ENCODE measurements around the gene CACNA1A.
"Not testable (repeated sequence)": the region's sequence is repeated elsewhere in the genome, so short reads cannot be mapped to it uniquely, and the experiment has no call there.

Gene CACNA1A

DNA sequence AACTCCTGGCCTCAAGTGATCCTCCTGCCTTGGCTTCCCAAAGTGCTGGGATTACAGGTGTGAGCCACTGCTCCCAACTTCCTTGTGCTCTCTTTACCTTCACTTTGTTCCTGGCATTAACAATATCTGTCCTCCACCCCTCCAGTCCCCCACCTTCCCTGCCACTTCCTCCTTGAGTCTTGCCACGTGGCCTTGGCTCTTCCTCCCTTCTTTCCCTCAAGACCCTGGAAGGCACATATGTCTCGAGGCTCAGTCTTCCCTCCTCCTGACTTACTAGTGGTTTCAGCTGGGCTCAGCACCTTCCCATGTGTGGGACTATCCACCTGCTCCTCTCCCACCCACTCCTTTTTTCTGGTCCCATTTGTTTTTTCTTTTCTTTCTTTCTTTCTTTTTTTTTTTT lies 285.4 kb downstream of the CACNA1A start:
- DNase-seq: no peak

DNA sequence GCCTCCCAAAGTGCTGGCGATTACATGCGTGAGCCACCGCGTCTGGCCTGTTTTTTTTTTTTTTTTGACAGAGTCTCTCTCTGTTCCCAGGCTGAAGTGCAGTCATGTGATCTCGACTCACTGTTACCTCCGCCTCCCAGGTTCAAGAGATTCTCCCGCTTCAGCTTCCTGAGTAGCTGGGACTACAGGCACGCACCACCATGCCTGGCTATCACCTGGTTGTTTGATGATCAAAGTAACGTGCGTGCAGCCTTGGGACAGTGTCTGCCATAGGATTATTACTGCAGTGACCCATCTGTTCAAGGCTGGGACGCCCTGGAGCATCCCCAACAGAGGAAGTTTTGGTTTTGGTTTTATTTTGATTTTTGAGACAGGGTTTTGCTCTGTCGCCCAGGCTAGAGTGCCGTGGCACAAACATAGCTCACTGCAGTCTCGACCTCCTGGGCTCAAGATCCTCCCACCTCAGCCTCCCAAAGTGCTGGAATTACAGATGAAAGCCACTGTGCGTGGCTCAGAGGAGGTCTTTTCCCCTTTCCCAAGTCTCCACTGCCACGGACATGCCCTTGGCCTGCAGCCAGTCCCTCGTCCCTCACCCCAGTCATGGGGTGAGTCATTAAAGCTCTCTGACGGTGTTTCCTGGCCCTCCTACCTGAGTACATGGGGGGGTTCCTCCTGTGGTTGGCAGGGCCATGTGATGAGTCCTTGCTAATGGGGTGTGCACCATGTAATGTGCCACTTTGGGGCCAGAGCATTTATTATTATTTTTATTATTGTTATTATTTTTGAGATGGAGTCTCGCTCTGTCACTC lies 290.5 kb downstream of the CACNA1A start:
- no peak for DNase-seq

GRCh38 chr19:13214036-13214730 lies 292.1 kb downstream of the CACNA1A start:
- no peak for DNase-seq

- DNase-seq: peak; percentile 64
Measured at GRCh38 chr19:13212759-13213330, 293.4 kb downstream of the CACNA1A start.

GRCh38 chr19:13211426-13212308 lies 294.6 kb downstream of the CACNA1A start:
- no peak for DNase-seq

DNA sequence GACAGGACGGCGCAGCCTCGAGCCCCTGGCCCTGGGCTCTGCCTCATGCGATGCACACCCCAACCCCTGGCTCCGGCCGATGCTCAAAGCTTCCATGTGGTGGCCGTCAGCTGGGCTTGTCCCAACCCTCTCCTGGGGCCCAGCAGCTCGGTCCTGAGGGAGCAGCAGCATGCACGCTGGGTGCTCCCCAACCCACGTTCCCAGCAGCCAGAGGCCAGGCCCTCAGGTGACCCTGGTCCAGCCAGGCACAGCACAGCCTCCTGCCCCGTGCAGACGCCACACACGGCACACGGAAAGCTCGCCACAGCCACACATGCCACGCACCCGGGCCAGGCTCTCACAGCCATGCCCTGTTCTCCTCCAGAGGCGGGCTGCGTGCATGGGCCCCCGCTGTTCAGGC lies 295.3 kb downstream of the CACNA1A start:
- DNase-seq: no peak

GRCh38 chr19:13210339-13210775 lies 295.9 kb downstream of the CACNA1A start:
- no peak for DNase-seq

- DNase-seq: no peak
Measured at GRCh38 chr19:13209484-13210338, 296.6 kb downstream of the CACNA1A start.

DNA sequence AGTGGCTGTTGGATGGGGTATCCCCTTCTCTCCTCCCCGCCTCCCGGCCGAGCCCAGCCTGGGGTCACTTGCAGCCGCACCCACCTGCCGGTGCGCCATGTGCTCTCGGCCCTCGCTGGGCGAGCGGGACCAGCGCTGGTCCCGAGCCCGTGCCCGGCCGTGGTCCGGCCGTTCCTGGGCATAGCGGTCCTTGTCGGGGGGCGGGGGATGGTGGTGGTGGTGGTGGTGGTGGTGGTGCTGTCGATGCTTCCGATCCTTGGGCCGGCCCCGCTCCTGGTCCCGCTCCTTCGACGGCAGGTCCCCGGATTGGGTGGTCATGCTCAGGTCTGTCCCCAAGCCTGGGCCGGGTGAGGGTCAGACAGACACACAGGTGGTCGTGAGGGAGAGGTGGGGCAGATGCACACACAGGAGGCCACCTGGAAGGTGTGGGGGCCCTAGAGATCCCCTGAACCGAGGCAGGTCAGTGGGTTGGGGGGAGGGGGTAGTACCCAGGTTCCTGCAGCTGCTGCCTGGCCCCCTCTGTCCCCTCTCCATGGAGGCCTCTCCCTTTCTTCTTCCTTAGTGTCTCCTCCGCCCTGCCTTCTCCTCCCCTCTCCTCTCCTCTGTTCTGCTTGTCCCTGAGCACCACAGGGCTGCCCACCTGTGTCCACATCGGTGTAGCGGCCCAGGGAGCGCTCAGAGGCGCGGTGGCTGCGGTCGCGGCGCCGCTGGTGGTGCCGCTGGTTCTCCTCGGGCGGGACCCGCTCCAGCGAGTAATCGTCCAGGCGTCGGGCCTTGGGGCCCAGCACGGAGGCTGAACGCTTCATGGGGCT lies 297.4 kb downstream of the CACNA1A start:
- DNase-seq: no peak

DNA sequence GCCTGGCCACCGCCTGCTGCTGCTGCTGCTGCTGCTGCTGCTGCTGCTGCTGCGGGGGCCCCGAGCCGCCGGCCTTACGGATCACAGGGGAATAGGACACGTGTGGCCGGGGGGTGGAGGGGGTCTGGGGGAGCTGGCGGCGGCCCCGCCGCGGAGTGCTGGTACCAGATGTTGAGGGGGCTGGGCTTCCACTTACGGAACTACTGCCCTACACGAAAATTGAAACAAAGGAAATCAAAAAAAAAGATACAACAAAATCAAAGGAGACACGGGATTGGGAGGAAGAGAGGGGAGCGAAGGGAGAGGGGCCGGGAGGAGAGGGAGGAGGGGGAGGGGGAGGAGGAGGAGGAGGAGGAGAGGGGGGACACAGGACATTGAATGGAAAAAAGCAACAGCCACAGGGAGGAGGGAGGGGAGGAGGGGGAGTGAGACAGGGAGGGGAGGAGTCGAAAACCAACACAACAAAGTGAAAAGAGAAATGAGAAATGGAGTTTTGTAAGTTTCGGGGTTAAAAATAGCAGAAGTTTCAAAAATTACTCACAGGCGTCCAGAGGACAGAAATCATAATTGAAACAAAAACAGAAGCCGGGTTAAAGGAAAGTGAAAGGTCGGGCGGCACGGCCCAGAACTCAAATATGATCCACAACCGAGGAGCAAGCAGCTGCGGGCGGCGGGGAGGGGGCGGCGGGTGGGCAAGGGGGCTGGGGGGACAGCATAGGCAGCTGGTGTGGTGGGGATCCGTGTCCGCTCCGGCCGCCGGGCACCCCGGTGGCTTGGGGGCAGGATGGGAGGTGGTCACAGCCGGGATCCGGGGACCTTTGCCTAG lies 298.2 kb downstream of the CACNA1A start:
- peak; percentile 45 for DNase-seq

GRCh38 chr19:13207237-13207845 lies 298.9 kb downstream of the CACNA1A start:
- DNase-seq: no peak

GRCh38 chr19:13206587-13206986 lies 299.7 kb downstream of the CACNA1A start:
- no peak for DNase-seq

DNA sequence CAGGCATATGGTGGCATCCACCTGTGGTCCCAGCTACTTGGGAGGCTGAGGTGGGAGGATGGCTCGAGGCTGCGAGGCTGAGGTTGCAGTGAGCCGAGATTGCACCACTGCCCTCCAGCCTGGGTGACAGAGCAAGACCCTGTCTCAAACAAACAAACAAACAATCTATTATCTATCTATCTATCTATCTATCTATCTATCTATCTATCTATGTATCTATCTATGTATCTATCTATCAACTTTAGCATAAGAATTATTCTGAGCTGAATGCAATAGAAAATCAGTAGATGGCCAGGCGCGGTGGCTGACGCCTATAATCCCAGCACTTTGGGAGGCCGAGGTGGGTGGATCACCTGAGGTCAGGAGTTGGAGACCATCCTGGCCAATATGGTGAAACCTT lies 304.2 kb downstream of the CACNA1A start:
- DNase-seq: not testable (repeated sequence)

DNA sequence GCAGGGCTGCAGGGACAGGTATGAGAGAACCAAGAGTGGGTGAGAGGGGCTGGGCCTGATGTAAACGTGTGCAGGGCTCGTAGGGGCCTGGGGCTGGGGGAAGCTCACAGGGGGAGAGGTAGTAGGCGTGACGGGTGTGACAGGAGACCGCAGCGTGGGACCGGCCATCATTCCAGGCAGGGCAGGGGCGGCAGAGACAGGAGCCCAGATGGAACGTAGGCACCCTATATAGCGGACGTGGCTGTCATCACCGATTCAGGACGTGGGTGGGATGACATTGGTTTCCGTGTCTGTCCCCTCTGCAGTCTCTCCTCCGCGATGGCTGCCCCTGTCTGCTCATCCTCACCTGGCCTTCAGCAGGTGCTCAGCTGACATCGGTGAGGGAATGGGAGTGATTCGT lies 307.6 kb downstream of the CACNA1A start:
- DNase-seq: no peak

- peak; percentile 50 for DNase-seq
Measured at GRCh38 chr19:13195678-13196077, 310.6 kb downstream of the CACNA1A start.

GRCh38 chr19:13190781-13191540 lies 315.3 kb downstream of the CACNA1A start:
- no peak for DNase-seq

GRCh38 chr19:13189600-13189999 lies 316.7 kb downstream of the CACNA1A start:
- DNase-seq: no peak

GRCh38 chr19:13187419-13187818 lies 318.9 kb downstream of the CACNA1A start:
- no peak for DNase-seq

DNA sequence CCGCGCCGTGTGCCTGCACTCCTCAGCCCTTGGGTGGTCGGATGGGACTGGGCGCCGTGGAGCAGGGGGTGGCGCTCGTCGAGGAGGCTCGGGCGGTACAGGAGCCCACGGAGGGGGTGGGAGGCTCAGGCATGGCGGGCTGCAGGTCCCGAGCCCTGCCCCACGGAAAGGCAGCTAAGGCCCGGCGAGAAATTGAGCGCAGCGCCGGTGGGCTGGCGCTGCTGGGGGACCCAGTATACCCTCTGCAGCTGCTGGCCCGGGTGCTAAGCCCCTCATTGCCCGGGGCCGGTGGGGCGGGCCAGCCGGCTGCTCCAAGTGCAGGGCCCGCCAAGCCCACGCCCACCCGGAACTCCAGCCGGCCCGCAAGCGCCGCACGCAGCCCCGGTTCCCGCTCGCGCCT lies 319.6 kb downstream of the CACNA1A start:
- not testable (repeated sequence) for DNase-seq
